Vagina (tissue), 2 donors: Measurements from ENCODE around the gene CDX2.

Experiments used
- CTCF ChIP-seq, 3 experiments: fragments of 450-650 bp in 2 of 3; fragments of 200-600 bp in 1 of 3; sonication (generic) in 1 of 3; IDR thresholded peaks; one replicate each; pipeline ENCODE4 v1.5.1; 2017 to 2019; ENCODE audit warnings: antibody characterized with exemption in 3 of 3, mild to moderate bottlenecking in 2 of 3, moderate library complexity in 2 of 3
- POLR2A ChIP-seq, 2 donors: fragments of 450-650 bp; IDR thresholded peaks; one replicate each; pipeline ENCODE4 v1.6.1; 2017; ENCODE audit warnings: antibody characterized with exemption in 2 of 2, mild to moderate bottlenecking in 2 of 2, moderate library complexity in 2 of 2
- POLR2AphosphoS5 ChIP-seq, 2 donors: sonication (generic); formaldehyde crosslinking; IDR thresholded peaks; one replicate each; pipeline ENCODE4 v1.9.0; 2017; ENCODE audit warnings: antibody characterized with exemption in 2 of 2, mild to moderate bottlenecking in 2 of 2, low read depth in 1 of 2; ENCODE audit not compliant: insufficient read depth in 1 of 2

GRCh38 chr13:27918918-27919658 is 50.0 kb downstream of the CDX2 start:
- no peak for TF ChIP-seq CTCF (IDR thresholded peaks at IDR 0.05)
- TF ChIP-seq POLR2A (IDR thresholded peaks at IDR 0.05) = no peak
- no peak for TF ChIP-seq POLR2AphosphoS5 (IDR thresholded peaks at IDR 0.05; ENCODE audit: insufficient read depth in 1 of 2, low read depth in 1 of 2)
